ENCODE results near the gene GCK.

DNA sequence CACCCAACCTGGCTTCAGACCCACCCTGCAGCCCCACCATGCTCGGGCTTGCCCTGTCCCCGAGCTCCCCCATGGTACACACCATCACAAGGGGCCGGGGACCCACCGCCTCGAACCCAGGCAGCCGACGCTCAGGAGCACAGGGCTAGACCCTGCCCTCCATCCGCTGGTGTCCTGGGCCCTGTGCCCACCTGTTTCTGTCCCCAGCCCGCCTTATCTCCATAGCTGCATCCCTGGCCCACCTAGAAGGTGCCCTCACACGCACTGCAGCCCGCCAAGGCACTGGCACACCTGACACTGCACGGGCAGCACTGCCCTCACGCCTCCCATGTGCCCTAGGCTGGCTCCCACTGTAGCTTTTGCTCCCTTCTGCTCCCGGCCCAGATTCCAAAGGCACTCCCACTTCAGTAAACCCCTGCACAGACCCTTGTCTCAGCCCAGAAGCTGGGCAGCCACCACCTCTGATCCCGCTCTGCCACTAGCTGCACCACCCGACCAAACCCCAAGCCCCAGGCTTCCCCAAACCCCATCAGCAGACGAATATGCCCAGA is 28.7 kb upstream of the GCK start:
- TF ChIP-seq ZNF350 (CRISPR knock-in tag; IDR thresholded peaks at IDR 0.05; ENCODE audit: borderline replicate concordance, low read depth) (no peak), SRF (IDR thresholded peaks at IDR 0.05; ENCODE audit: low read depth, low read length) (no peak), TCF12 (IDR thresholded peaks at IDR 0.05) (no peak), TCF12 (CRISPR knock-in tag; IDR thresholded peaks at IDR 0.05) (no peak), TAF1 (CRISPR knock-in tag; IDR thresholded peaks at IDR 0.05) (no peak), ZSCAN30 (CRISPR knock-in tag; IDR thresholded peaks at IDR 0.05) (no peak), NR2F1 (CRISPR knock-in tag; IDR thresholded peaks at IDR 0.05) (no peak), HNRNPUL1 (IDR thresholded peaks at IDR 0.05; ENCODE audit: low read depth, low read length) (no peak), JUND (CRISPR knock-in tag; IDR thresholded peaks at IDR 0.05) (no peak), CHD2 (IDR thresholded peaks at IDR 0.05; ENCODE audit: low read depth, low read length) (no peak), ZNF788 (CRISPR knock-in tag; IDR thresholded peaks at IDR 0.05; ENCODE audit: borderline replicate concordance) (no peak)
- TF ChIP-seq, protein P1, sequence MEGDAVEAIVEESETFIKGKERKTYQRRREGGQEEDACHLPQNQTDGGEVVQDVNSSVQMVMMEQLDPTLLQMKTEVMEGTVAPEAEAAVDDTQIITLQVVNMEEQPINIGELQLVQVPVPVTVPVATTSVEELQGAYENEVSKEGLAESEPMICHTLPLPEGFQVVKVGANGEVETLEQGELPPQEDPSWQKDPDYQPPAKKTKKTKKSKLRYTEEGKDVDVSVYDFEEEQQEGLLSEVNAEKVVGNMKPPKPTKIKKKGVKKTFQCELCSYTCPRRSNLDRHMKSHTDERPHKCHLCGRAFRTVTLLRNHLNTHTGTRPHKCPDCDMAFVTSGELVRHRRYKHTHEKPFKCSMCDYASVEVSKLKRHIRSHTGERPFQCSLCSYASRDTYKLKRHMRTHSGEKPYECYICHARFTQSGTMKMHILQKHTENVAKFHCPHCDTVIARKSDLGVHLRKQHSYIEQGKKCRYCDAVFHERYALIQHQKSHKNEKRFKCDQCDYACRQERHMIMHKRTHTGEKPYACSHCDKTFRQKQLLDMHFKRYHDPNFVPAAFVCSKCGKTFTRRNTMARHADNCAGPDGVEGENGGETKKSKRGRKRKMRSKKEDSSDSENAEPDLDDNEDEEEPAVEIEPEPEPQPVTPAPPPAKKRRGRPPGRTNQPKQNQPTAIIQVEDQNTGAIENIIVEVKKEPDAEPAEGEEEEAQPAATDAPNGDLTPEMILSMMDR (CRISPR knock-in tag; IDR thresholded peaks at IDR 0.05) = no peak
- TF ChIP-seq, protein P2, sequence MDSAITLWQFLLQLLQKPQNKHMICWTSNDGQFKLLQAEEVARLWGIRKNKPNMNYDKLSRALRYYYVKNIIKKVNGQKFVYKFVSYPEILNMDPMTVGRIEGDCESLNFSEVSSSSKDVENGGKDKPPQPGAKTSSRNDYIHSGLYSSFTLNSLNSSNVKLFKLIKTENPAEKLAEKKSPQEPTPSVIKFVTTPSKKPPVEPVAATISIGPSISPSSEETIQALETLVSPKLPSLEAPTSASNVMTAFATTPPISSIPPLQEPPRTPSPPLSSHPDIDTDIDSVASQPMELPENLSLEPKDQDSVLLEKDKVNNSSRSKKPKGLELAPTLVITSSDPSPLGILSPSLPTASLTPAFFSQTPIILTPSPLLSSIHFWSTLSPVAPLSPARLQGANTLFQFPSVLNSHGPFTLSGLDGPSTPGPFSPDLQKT (CRISPR knock-in tag; IDR thresholded peaks at IDR 0.05; ENCODE audit: borderline replicate concordance) = no peak

Measured in HepG2 (cell line).